H1 (cell line): Measurements from ENCODE around the gene GRIK2. TPM values are rescaled to one million over a fixed set of nuclear protein-coding genes. Genes with fewer than 3 reads are reported as not detected.

Experiments
- CTCF ChIA-PET: fragments of 300-600 bp; sonication (Branson Sonifier 250); formaldehyde crosslinking; loops from one replicate; lab custom pipeline; 2021; ENCODE audit not compliant: partially characterized antibody; lab: Charles Lee
- POLR2A ChIA-PET: fragments of 300-600 bp; sonication (Branson Sonifier 250); formaldehyde crosslinking; loops from one replicate; lab custom pipeline; 2021; ENCODE audit warnings: inconsistent platforms; ENCODE audit not compliant: partially characterized antibody; lab: Charles Lee
- DNase-seq, 2 experiments: peaks; one replicate each; pipeline versions ENCODE4 v3.0.0 to v3.0.0-alpha.2; 2010 to 2022; ENCODE audit warnings: low spot score in 2 of 2, low read depth in 1 of 2, mixed read lengths in 1 of 2
- FAIRE-seq: peaks from 2 replicates; lab custom pipeline; 2011; peaks lifted over from hg19 to GRCh38; lab: Jason Lieb, UNC
- H2AFZ ChIP-seq: 2 replicates; pipeline ENCODE4 v1.8.1; 2012; ENCODE audit warnings: low read length, inconsistent platforms
- H2AK5ac ChIP-seq: 2 replicates; pipeline ENCODE4 v1.6.1; 2013; ENCODE audit warnings: low read depth, low read length
- H2BK120ac ChIP-seq: replicated peaks from 2 replicates; pipeline ENCODE3; 2013; ENCODE audit warnings: low read depth, low read length, inconsistent platforms
- H2BK12ac ChIP-seq: 2 replicates; pipeline ENCODE4 v1.6.1; 2013; ENCODE audit warnings: low read depth, low read length
- H2BK15ac ChIP-seq: 2 replicates; pipeline ENCODE4 v1.6.1; 2013; ENCODE audit warnings: low read length
- H2BK20ac ChIP-seq: 2 replicates; pipeline ENCODE4 v1.6.1; 2013; ENCODE audit warnings: low read length
- H2BK5ac ChIP-seq: 2 replicates; pipeline ENCODE4 v1.6.1; 2013; ENCODE audit warnings: low read depth, low read length
- H3K14ac ChIP-seq: 2 replicates; pipeline ENCODE4 v1.6.1; 2013; ENCODE audit warnings: inconsistent platforms; ENCODE audit not compliant: insufficient read length
- H3K18ac ChIP-seq: 2 replicates; pipeline ENCODE4 v1.6.1; 2013; ENCODE audit warnings: low read length; ENCODE audit errors: extremely low read depth
- H3K23ac ChIP-seq: 2 replicates; pipeline ENCODE4 v1.6.1; 2013; ENCODE audit warnings: inconsistent platforms; ENCODE audit not compliant: insufficient read length
- H3K23me2 ChIP-seq: 2 replicates; pipeline ENCODE4 v1.6.1; 2013; ENCODE audit warnings: low read depth, low read length
- H3K27ac ChIP-seq: 2 replicates; pipeline ENCODE4 v1.6.1; 2011; ENCODE audit warnings: low read depth, low read length, inconsistent platforms
- H3K27me3 ChIP-seq, 4 experiments: replicated peaks in 1 of 4; 1 replicate in 1 of 4; 2 replicates in 3 of 4; pipeline versions ENCODE4 v1.6.1 to v1.8.1; 2011 to 2013; ENCODE audit warnings: low read length in 3 of 4, mild to moderate bottlenecking in 3 of 4, inconsistent platforms in 2 of 4, mixed read lengths in 2 of 4, moderate library complexity in 1 of 4; ENCODE audit not compliant: control insufficient read depth in 3 of 4, insufficient read depth in 3 of 4; ENCODE audit errors: extremely low read depth in 1 of 4
- H3K36me3 ChIP-seq, 4 experiments: 2 replicates each; pipeline versions ENCODE4 v1.6.1 to v1.8.1; 2011 to 2013; ENCODE audit warnings: mild to moderate bottlenecking in 4 of 4, low read length in 3 of 4, moderate library complexity in 2 of 4, control low read depth in 1 of 4, inconsistent platforms in 1 of 4; ENCODE audit not compliant: insufficient read depth in 4 of 4, control insufficient read depth in 2 of 4
- H3K4ac ChIP-seq: replicated peaks from 2 replicates; pipeline ENCODE3; 2013; ENCODE audit warnings: low read length, low read depth, mixed read lengths, inconsistent platforms; ENCODE audit not compliant: insufficient read length
- H3K4me1 ChIP-seq, 4 experiments: replicated peaks in 1 of 4; 1 replicate in 1 of 4; 2 replicates in 3 of 4; pipeline versions ENCODE4 v1.6.1 to v1.8.1; 2011 to 2013; ENCODE audit warnings: low read length in 3 of 4, inconsistent platforms in 2 of 4, mixed read lengths in 1 of 4; ENCODE audit not compliant: insufficient read depth in 4 of 4, control insufficient read depth in 3 of 4
- H3K4me2 ChIP-seq, 2 experiments: 2 replicates each; pipeline versions ENCODE4 v1.6.1 to v1.8.1; 2011 to 2013; ENCODE audit warnings: low read depth in 2 of 2, low read length in 2 of 2, control low read depth in 1 of 2, inconsistent platforms in 1 of 2, mild to moderate bottlenecking in 1 of 2; ENCODE audit not compliant: insufficient read depth in 1 of 2
- H3K4me3 ChIP-seq, 4 experiments: fragments of 200-600, 300-600 bp in 1 of 4; sonication (generic), shearing (Covaris generic), sonication (Bioruptor Twin) in 1 of 4; 2 replicates each; pipeline versions ENCODE4 v1.5.1 to v1.8.1; 2011 to 2016; ENCODE audit warnings: low read length in 4 of 4, low read depth in 3 of 4, control low read depth in 2 of 4, inconsistent platforms in 2 of 4, mild to moderate bottlenecking in 2 of 4, mixed read lengths in 1 of 4, moderate library complexity in 1 of 4; ENCODE audit not compliant: insufficient read depth in 2 of 4; ENCODE audit errors: extremely low read depth in 1 of 4
- H3K56ac ChIP-seq: replicated peaks from 2 replicates; pipeline ENCODE3; 2013; ENCODE audit warnings: low read depth, mild to moderate bottlenecking, mixed read lengths, low read length, inconsistent platforms; ENCODE audit not compliant: insufficient read length
- H3K79me1 ChIP-seq: 2 replicates; pipeline ENCODE4 v1.6.1; 2013; ENCODE audit warnings: low read depth, low read length, control low read depth
- H3K79me2 ChIP-seq, 2 experiments: 2 replicates each; pipeline versions ENCODE4 v1.6.1 to v1.8.1; 2012 to 2013; ENCODE audit warnings: low read length in 2 of 2, mild to moderate bottlenecking in 2 of 2, inconsistent platforms in 1 of 2; ENCODE audit not compliant: insufficient read depth in 2 of 2, control insufficient read depth in 1 of 2
- H3K9ac ChIP-seq, 4 experiments: replicated peaks in 1 of 4; 1 replicate in 1 of 4; 2 replicates in 3 of 4; pipeline versions ENCODE4 v1.6.1 to v1.8.1; 2011 to 2013; ENCODE audit warnings: low read depth in 3 of 4, low read length in 3 of 4, control low read depth in 2 of 4, mild to moderate bottlenecking in 2 of 4, moderate library complexity in 2 of 4, inconsistent platforms in 1 of 4; ENCODE audit errors: extremely low read depth in 1 of 4
- H3K9me3 ChIP-seq, 2 experiments: 2 replicates each; pipeline versions ENCODE4 v1.6.1 to v1.8.1; 2012 to 2013; ENCODE audit warnings: mild to moderate bottlenecking in 2 of 2, moderate library complexity in 2 of 2, control low read depth in 1 of 2, inconsistent platforms in 1 of 2, low read depth in 1 of 2, low read length in 1 of 2, mixed read lengths in 1 of 2; ENCODE audit not compliant: insufficient read depth in 2 of 2
- H4K20me1 ChIP-seq, 2 experiments: replicated peaks in 1 of 2; 2 replicates each; pipeline versions ENCODE3 to v1.8.1; 2011 to 2013; ENCODE audit warnings: inconsistent platforms in 2 of 2, low read length in 2 of 2, mild to moderate bottlenecking in 1 of 2; ENCODE audit not compliant: insufficient read depth in 2 of 2, control insufficient read depth in 1 of 2
- H4K5ac ChIP-seq: 2 replicates; pipeline ENCODE4 v1.6.1; 2013; ENCODE audit warnings: low read length, low read depth, mixed read lengths, inconsistent platforms; ENCODE audit not compliant: insufficient read length
- H4K8ac ChIP-seq: 2 replicates; pipeline ENCODE4 v1.8.0; 2013; ENCODE audit warnings: mild to moderate bottlenecking, moderate library complexity, low read length, inconsistent platforms; ENCODE audit not compliant: insufficient read depth; ENCODE audit errors: extremely low read depth
- H4K91ac ChIP-seq: replicated peaks from 2 replicates; pipeline ENCODE3; 2013; ENCODE audit warnings: low read length, mixed read lengths, inconsistent platforms; ENCODE audit not compliant: insufficient read length
- HDAC2 ChIP-seq, 2 experiments: fragments of 300-600 bp in 1 of 2; sonication (generic) in 1 of 2; IDR thresholded peaks; 2 replicates each; pipeline ENCODE4 v1.6.1; 2011 to 2012; ENCODE audit warnings: low read depth in 2 of 2, low read length in 2 of 2, mild to moderate bottlenecking in 2 of 2, moderate library complexity in 2 of 2, borderline replicate concordance in 1 of 2, inconsistent platforms in 1 of 2
- RAD21 ChIP-seq, 2 experiments: IDR thresholded peaks in 1 of 2; conservative IDR thresholded peaks in 1 of 2; 2 replicates each; pipeline ENCODE4 v1.6.1; 2011; ENCODE audit warnings: low read depth in 2 of 2, low read length in 2 of 2, improper control_type of control experiment in 1 of 2, inconsistent platforms in 1 of 2, mild to moderate bottlenecking in 1 of 2, moderate library complexity in 1 of 2
- SIRT6 ChIP-seq: IDR thresholded peaks from one replicate; pipeline ENCODE4 v1.7.1; 2012; ENCODE audit warnings: low read length, inconsistent platforms
- WGBS, 2 experiments: shearing (Covaris generic) in 1 of 2; methylation state at CpG; one replicate each; pipeline versions ENCODE4 v1.1.6 to v1.1.7; 2013 to 2015; ENCODE audit warnings: low lambda C conversion rate in 2 of 2, mixed read lengths in 2 of 2, inconsistent platforms in 1 of 2, low coverage in 1 of 2, missing lambda C conversion rate in 1 of 2; ENCODE audit not compliant: insufficient replicate concordance in 2 of 2, insufficient coverage in 1 of 2, insufficient read length in 1 of 2; ENCODE audit errors: extremely low coverage in 1 of 2, missing lambda C conversion rate in 1 of 2; 5-methylcytosine and 5-hydroxymethylcytosine counted together
- polyA plus RNA-seq, 7 experiments: library from polyadenylated mRNA; depleted of rRNA in 3 of 7; stranded (reverse) in 5 of 7; unstranded in 2 of 7; fragments of >200 nt in 5 of 7; fragments of 200-250 nt in 2 of 7; gene quantifications; 1 replicate in 5 of 7; 2 replicates in 1 of 7; 4 replicates in 1 of 7; pipeline versions ENCODE4 v1.2.1 to v1.2.3, GENCODE V29; 2011 to 2013; ENCODE audit warnings: missing spikeins in 2 of 7, mixed read lengths in 2 of 7
- total RNA-seq: library from RNA; stranded (reverse); fragmentation: NEBNext Ultra II Directional; extraction: Animal tissue kit (Norgen Biotek cat#: 25700); gene quantifications from 2 replicates; pipeline ENCODE4 v1.2.1, GENCODE V29; 2021

Gene GRIK2
- total and polyA plus RNA-seq, 2 of the 8 experiments (the other 6 are each of a cell fraction or from before 2014, with no cell fraction given), result 1.8 to 2.2 TPM

GRCh38 chr6:101700655-101701054 is 307.1 kb downstream of the GRIK2 start:
- Histone ChIP-seq H4K8ac (no peak overlapping the region), H3K23ac (no peak overlapping the region), H3K27ac (no peak overlapping the region), H3K4me1 (peaks cover 0 to 6% (median 0%) of the 10 kb centered on the region in 4 experiments; a peak in 1 of 7 replicates), H2AFZ (no peak overlapping the region; the same call in 1 of the 2 replicates), H3K4ac (no peak overlapping the region), H2AK5ac (no peak overlapping the region), H2BK5ac (no peak overlapping the region), H3K56ac (no peak overlapping the region), H4K91ac (no peak overlapping the region), H3K9ac (no peak overlapping the region), H4K5ac (no peak overlapping the region), H2BK15ac (no peak overlapping the region), H3K14ac (no peak overlapping the region), H3K4me2 (no peak overlapping the region; a peak in 1 of 4 replicates), H3K36me3 (no peaks in the 10 kb centered on the region), H3K9me3 (no peaks in the 10 kb centered on the region), H3K18ac (no peak overlapping the region), H3K79me2 (no peaks in the 10 kb centered on the region), H2BK20ac (no peak overlapping the region), H2BK120ac (no peak overlapping the region), H3K4me3 (no peak overlapping the region), H3K79me1 (no peaks in the 10 kb centered on the region), H2BK12ac (no peak overlapping the region), H3K27me3 (no peaks in the 10 kb centered on the region), H3K23me2 (no peaks in the 10 kb centered on the region), H4K20me1 (no peaks in the 10 kb centered on the region)
- DNase-seq, result no peak
- ChIA-PET CTCF (interaction anchor here (0.8 kb wide), 1 partner anchor 77 kb away, joined by 4 read pairs; no protein-coding TSS in a partner anchor), POLR2A (no interaction called here)
- FAIRE-seq, result peak; percentile 65
- TF ChIP-seq SIRT6 (no peak), HDAC2 (IDR thresholded peaks at IDR 0.05; ENCODE audit: borderline replicate concordance in 1 of 2, low read depth in 2 of 2, low read length in 2 of 2) (0 out of 4 replicates have a peak, but pooled peaks of 1 of the 2 experiments have one; percentile 9), RAD21 (IDR thresholded peaks at IDR 0.05 in 1 of 2, conservative IDR thresholded peaks at IDR 0.05 in 1 of 2; ENCODE audit: low read depth in 2 of 2, low read length in 2 of 2) (peak in 1 of 2 experiments; percentile 14; a peak in 1 of 4 replicates)
- 69% methylated on average over 3 of the region's 3 CpGs; no CpG with 5 or more reads in 1 of the 2 experiments for WGBS, 2 experiments
